Suppressor macrophage (primary cell): ENCODE results near the gene ARHGEF25.
"Not testable (repeated sequence)": the region's sequence is repeated elsewhere in the genome, so short reads cannot be mapped to it uniquely, and the experiment has no call there.

Experiments used
- DNase-seq, 4 experiments: peaks; one replicate each; pipeline ENCODE4 v3.0.0-alpha.2; 2020 to 2022

The ARHGEF25 gene

GRCh38 chr12:57622293-57623245, 11.3 kb downstream of the ARHGEF25 start:
- DNase-seq: no peak

GRCh38 chr12:57623385-57623784, 12.2 kb downstream of the ARHGEF25 start:
- no peak for DNase-seq

- peak in 1 of 4 experiments; percentile 17 for DNase-seq
Measured at GRCh38 chr12:57623811-57624390, 12.7 kb downstream of the ARHGEF25 start.

GRCh38 chr12:57624441-57625220, 13.4 kb downstream of the ARHGEF25 start:
- DNase-seq: peak in 1 of 4 experiments; percentile 0

GRCh38 chr12:57625261-57626032, 14.2 kb downstream of the ARHGEF25 start:
- DNase-seq: peak in 1 of 4 experiments; percentile 2

GRCh38 chr12:57626111-57626920, 15.1 kb downstream of the ARHGEF25 start:
- peak in 1 of 4 experiments; percentile 3 for DNase-seq

GRCh38 chr12:57626921-57627445, 15.7 kb downstream of the ARHGEF25 start:
- DNase-seq: no peak

- DNase-seq: peak; percentile 14 to 63 (median 34)
Measured at GRCh38 chr12:57627501-57628279, 16.5 kb downstream of the ARHGEF25 start.

GRCh38 chr12:57628280-57629191, 17.3 kb downstream of the ARHGEF25 start:
- DNase-seq: no peak

GRCh38 chr12:57629897-57630471, 18.7 kb downstream of the ARHGEF25 start:
- no peak for DNase-seq

GRCh38 chr12:57630891-57631433, 19.7 kb downstream of the ARHGEF25 start:
- DNase-seq: no peak

GRCh38 chr12:57631566-57632072, 20.4 kb downstream of the ARHGEF25 start:
- no peak for DNase-seq

- peak in 1 of 4 experiments; percentile 21 for DNase-seq
Measured at GRCh38 chr12:57632073-57632957, 21.1 kb downstream of the ARHGEF25 start.

GRCh38 chr12:57632958-57633840, 22.0 kb downstream of the ARHGEF25 start, which contains the start of gene B4GALNT1:
Gene B4GALNT1 (minus strand): TSS chr12:57633201. CDS start chr12:57632132, 1,069 bp downstream.
- peak; percentile 54 to 84 (median 70) for DNase-seq

GRCh38 chr12:57636731-57637130, 25.5 kb downstream of the ARHGEF25 start:
- not testable (repeated sequence) for DNase-seq

GRCh38 chr12:57637364-57637763, 26.1 kb downstream of the ARHGEF25 start:
- DNase-seq: peak in 1 of 4 experiments; percentile 16
